ENCODE data around the gene RASL11A. TPM values are rescaled to one million over a fixed set of nuclear protein-coding genes. Genes with fewer than 3 reads are reported as not detected.
"Not testable (repeated sequence)": the region's sequence is repeated elsewhere in the genome, so short reads cannot be mapped to it uniquely, and the experiment has no call there.

RASL11A gene
- total RNA-seq, 2 donors from 2014 or later = 0.95 to 1.1 TPM

GRCh38 chr13:27321468-27322431 lies 51.1 kb downstream of the RASL11A start:
- Histone ChIP-seq H3K9me3 (ENCODE audit: control insufficient read depth, low read length) (no peaks in the 10 kb centered on the region), H3K9ac (ENCODE audit: extremely low read depth, low read length, poor library complexity, severe bottlenecking) (no peak overlapping the region), H3K27me3 (ENCODE audit: control insufficient read depth, insufficient read depth, low read length, poor library complexity, severe bottlenecking) (peaks cover 9% of the 10 kb centered on the region), H3K27ac (ENCODE audit: low read depth, low read length) (no peak overlapping the region), H3K36me3 (ENCODE audit: control insufficient read depth, insufficient read depth, low read length) (no peaks in the 10 kb centered on the region), H3K4me3 (ENCODE audit: low read length) (no peak overlapping the region), H3K4me1 (ENCODE audit: control insufficient read depth, insufficient read depth, low read length) (no peaks in the 10 kb centered on the region)
- Mint-ChIP-seq H3K27ac (no peak overlapping the region), H3K9me3 (no peaks in the 10 kb centered on the region), H3K27me3 (ENCODE audit: insufficient read depth) (peaks cover 2% of the 10 kb centered on the region), H3K4me1 (no peaks in the 10 kb centered on the region), H3K4me3 (no peak overlapping the region), H3K36me3 (ENCODE audit: low read depth) (no peaks in the 10 kb centered on the region)
- TF ChIP-seq, protein P1, sequence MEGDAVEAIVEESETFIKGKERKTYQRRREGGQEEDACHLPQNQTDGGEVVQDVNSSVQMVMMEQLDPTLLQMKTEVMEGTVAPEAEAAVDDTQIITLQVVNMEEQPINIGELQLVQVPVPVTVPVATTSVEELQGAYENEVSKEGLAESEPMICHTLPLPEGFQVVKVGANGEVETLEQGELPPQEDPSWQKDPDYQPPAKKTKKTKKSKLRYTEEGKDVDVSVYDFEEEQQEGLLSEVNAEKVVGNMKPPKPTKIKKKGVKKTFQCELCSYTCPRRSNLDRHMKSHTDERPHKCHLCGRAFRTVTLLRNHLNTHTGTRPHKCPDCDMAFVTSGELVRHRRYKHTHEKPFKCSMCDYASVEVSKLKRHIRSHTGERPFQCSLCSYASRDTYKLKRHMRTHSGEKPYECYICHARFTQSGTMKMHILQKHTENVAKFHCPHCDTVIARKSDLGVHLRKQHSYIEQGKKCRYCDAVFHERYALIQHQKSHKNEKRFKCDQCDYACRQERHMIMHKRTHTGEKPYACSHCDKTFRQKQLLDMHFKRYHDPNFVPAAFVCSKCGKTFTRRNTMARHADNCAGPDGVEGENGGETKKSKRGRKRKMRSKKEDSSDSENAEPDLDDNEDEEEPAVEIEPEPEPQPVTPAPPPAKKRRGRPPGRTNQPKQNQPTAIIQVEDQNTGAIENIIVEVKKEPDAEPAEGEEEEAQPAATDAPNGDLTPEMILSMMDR (conservative IDR thresholded peaks at IDR 0.05) = no peak
- 91 to 100% methylated on average over 3 to 7 of the region's 8 CpGs for WGBS, 2 experiments (ENCODE audit: insufficient coverage in 1 of 2, insufficient read length in 1 of 2)
- DNase-seq = no peak

GRCh38 chr13:27322443-27322842 lies 51.8 kb downstream of the RASL11A start:
- H3K4me1 Mint-ChIP-seq; H3K9me3 Mint-ChIP-seq; H3K9me3 ChIP-seq (ENCODE audit: control insufficient read depth, low read length); H3K36me3 Mint-ChIP-seq (ENCODE audit: low read depth); H3K4me1 ChIP-seq (ENCODE audit: control insufficient read depth, insufficient read depth, low read length); H3K27me3 ChIP-seq (ENCODE audit: control insufficient read depth, insufficient read depth, low read length, poor library complexity, severe bottlenecking); H3K27ac Mint-ChIP-seq; DNase-seq; H3K4me3 Mint-ChIP-seq; H3K4me3 ChIP-seq (ENCODE audit: low read length); H3K36me3 ChIP-seq (ENCODE audit: control insufficient read depth, insufficient read depth, low read length); H3K27ac ChIP-seq (ENCODE audit: low read depth, low read length); H3K9ac ChIP-seq (ENCODE audit: extremely low read depth, low read length, poor library complexity, severe bottlenecking); H3K27me3 Mint-ChIP-seq (ENCODE audit: insufficient read depth): not testable (repeated sequence)
- WGBS, 2 experiments (ENCODE audit: insufficient coverage in 1 of 2, insufficient read length in 1 of 2) = 90 to 94% methylated on average over 6 of the region's 6 CpGs

Other genes with a start within 250 kb of the RASL11A start
- 10 to 100 TPM; 18.9 to 23.2 TPM for gene USP12, start 99.0 kb upstream of the RASL11A start, total RNA-seq
- 100 to 1,000 TPM; 882 to 975 TPM for gene RPL21, start 19.3 kb upstream of the RASL11A start, total RNA-seq
- 10 to 100 TPM; 70.4 to 80.0 TPM for gene GTF3A, start 153.8 kb downstream of the RASL11A start, total RNA-seq
- 10 to 100 TPM; 35.0 to 46.8 TPM for gene MTIF3, start 179.7 kb downstream of the RASL11A start, total RNA-seq

All from endodermal cell (in vitro differentiated cells).